Vagina (tissue), 2 donors: ENCODE data around the gene SMARCC1. TPM values are rescaled to one million over a fixed set of nuclear protein-coding genes. Genes with fewer than 3 reads are reported as not detected.

Experiments
- DNase-seq, 2 donors: peaks; one replicate each; pipeline ENCODE4 v3.0.0-alpha.2; 2017; ENCODE audit errors: extremely low spot score in 2 of 2
- H3K27ac ChIP-seq: fragments of 200-600 bp; sonication (generic); one replicate; pipeline ENCODE4 v1.5.1; 2019
- H3K27me3 ChIP-seq: fragments of 200-600 bp; sonication (generic); one replicate; pipeline ENCODE4 v1.5.1; 2019
- H3K36me3 ChIP-seq, 2 donors: fragments of 200-600 bp; sonication (generic); one replicate each; pipeline ENCODE4 v1.5.1; 2017 to 2019
- H3K4me1 ChIP-seq: fragments of 200-600 bp; sonication (generic); one replicate; pipeline ENCODE4 v1.5.1; 2019
- H3K4me3 ChIP-seq, 2 donors: fragments of 200-600 bp; sonication (generic); 1 replicate in 1 of 2; 2 replicates in 1 of 2; pipeline ENCODE4 v1.5.1; 2016 to 2019
- H3K9me3 ChIP-seq: fragments of 200-600 bp; sonication (generic); one replicate; pipeline ENCODE4 v1.5.1; 2019
- POLR2A ChIP-seq, 2 donors: fragments of 450-650 bp; IDR thresholded peaks; one replicate each; pipeline ENCODE4 v1.6.1; 2017; ENCODE audit warnings: antibody characterized with exemption in 2 of 2, mild to moderate bottlenecking in 2 of 2, moderate library complexity in 2 of 2
- POLR2AphosphoS5 ChIP-seq, 2 donors: sonication (generic); formaldehyde crosslinking; IDR thresholded peaks; one replicate each; pipeline ENCODE4 v1.9.0; 2017; ENCODE audit warnings: antibody characterized with exemption in 2 of 2, mild to moderate bottlenecking in 2 of 2, low read depth in 1 of 2; ENCODE audit not compliant: insufficient read depth in 1 of 2
- intact Hi-C: fragments of 100-400 bp; cut with DNase I; formaldehyde crosslinking; loops from one replicate; pipeline ENCODE4 v1.15.1; 2023
- total RNA-seq: library from RNA; depleted of rRNA; stranded (reverse); fragments of >200 nt; gene quantifications from one replicate; pipeline ENCODE4 v1.2.3, GENCODE V29; 2016
- TF ChIP-seq, protein P1 (sequence below), 3 experiments: fragments of 450-650 bp in 2 of 3; fragments of 200-600 bp in 1 of 3; sonication (generic) in 1 of 3; IDR thresholded peaks; one replicate each; pipeline ENCODE4 v1.5.1; 2017 to 2019; ENCODE audit warnings: antibody characterized with exemption in 3 of 3, mild to moderate bottlenecking in 2 of 3, moderate library complexity in 2 of 3

SMARCC1 gene
- total RNA-seq, 1 donor from 2014 or later, result 39.0 TPM

GRCh38 chr3:47715928-47716327, 65.8 kb downstream of the SMARCC1 start:
- H3K36me3 ChIP-seq, result peaks cover 0 to 45% of the 10 kb centered on the region in 2 donors
- no peaks in the 10 kb centered on the region for H3K4me1 ChIP-seq
- intact Hi-C loops, result no loop called here
- H3K9me3 ChIP-seq, result no peaks in the 10 kb centered on the region
- H3K27ac ChIP-seq, result no peak overlapping the region
- TF ChIP-seq POLR2AphosphoS5 (IDR thresholded peaks at IDR 0.05; ENCODE audit: insufficient read depth in 1 of 2, low read depth in 1 of 2) (no peak), POLR2A (IDR thresholded peaks at IDR 0.05) (no peak)
- TF ChIP-seq, protein P1, sequence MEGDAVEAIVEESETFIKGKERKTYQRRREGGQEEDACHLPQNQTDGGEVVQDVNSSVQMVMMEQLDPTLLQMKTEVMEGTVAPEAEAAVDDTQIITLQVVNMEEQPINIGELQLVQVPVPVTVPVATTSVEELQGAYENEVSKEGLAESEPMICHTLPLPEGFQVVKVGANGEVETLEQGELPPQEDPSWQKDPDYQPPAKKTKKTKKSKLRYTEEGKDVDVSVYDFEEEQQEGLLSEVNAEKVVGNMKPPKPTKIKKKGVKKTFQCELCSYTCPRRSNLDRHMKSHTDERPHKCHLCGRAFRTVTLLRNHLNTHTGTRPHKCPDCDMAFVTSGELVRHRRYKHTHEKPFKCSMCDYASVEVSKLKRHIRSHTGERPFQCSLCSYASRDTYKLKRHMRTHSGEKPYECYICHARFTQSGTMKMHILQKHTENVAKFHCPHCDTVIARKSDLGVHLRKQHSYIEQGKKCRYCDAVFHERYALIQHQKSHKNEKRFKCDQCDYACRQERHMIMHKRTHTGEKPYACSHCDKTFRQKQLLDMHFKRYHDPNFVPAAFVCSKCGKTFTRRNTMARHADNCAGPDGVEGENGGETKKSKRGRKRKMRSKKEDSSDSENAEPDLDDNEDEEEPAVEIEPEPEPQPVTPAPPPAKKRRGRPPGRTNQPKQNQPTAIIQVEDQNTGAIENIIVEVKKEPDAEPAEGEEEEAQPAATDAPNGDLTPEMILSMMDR (IDR thresholded peaks at IDR 0.05), result no peak
- DNase-seq, result no peak
- no peak overlapping the region for H3K4me3 ChIP-seq
- no peaks in the 10 kb centered on the region for H3K27me3 ChIP-seq

GRCh38 chr3:47714606-47715005, 67.1 kb downstream of the SMARCC1 start:
- H3K4me1 ChIP-seq, result no peaks in the 10 kb centered on the region
- H3K4me3 ChIP-seq, result no peak overlapping the region
- TF ChIP-seq POLR2A (IDR thresholded peaks at IDR 0.05), result no peak
- TF ChIP-seq, protein P1 (IDR thresholded peaks at IDR 0.05), result no peak
- no peak for TF ChIP-seq POLR2AphosphoS5 (IDR thresholded peaks at IDR 0.05; ENCODE audit: insufficient read depth in 1 of 2, low read depth in 1 of 2)
- intact Hi-C loops, result no loop called here
- H3K27ac ChIP-seq, result no peak overlapping the region
- peaks cover 0 to 43% of the 10 kb centered on the region in 2 donors for H3K36me3 ChIP-seq
- H3K27me3 ChIP-seq, result no peaks in the 10 kb centered on the region
- DNase-seq, result no peak
- H3K9me3 ChIP-seq, result no peaks in the 10 kb centered on the region

GRCh38 chr3:47713655-47714054, 68.0 kb downstream of the SMARCC1 start:
- Histone ChIP-seq H3K36me3 (peaks cover 0 to 43% of the 10 kb centered on the region in 2 donors), H3K4me1 (no peaks in the 10 kb centered on the region), H3K27me3 (no peaks in the 10 kb centered on the region), H3K27ac (no peak overlapping the region), H3K9me3 (no peaks in the 10 kb centered on the region), H3K4me3 (no peak overlapping the region)
- TF ChIP-seq POLR2A (IDR thresholded peaks at IDR 0.05) (no peak), POLR2AphosphoS5 (IDR thresholded peaks at IDR 0.05; ENCODE audit: insufficient read depth in 1 of 2, low read depth in 1 of 2) (no peak)
- TF ChIP-seq, protein P1 (IDR thresholded peaks at IDR 0.05), result no peak
- no peak for DNase-seq
- intact Hi-C loops, result no loop called here

DNA sequence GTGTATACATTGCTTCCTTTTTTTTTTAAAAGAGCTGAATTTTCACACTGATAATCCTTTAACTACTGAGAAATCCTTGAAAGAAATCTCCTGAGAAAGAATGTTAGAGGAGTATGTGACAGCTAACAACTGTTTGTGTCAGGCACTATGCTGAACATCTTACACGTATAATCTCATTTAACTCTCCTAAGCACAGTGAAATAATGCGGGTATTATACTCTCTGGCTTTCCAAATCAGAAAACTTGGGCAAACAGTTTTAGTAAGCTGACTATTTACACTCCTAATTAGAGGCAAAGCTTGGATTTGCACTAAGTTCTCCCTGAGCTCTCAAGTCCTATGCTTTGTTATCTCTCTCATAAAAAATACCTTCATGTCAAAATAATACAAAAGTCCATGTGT, 69.3 kb downstream of the SMARCC1 start:
- intact Hi-C loops, result no loop called here
- H3K9me3 ChIP-seq, result no peaks in the 10 kb centered on the region
- TF ChIP-seq, protein P1 (IDR thresholded peaks at IDR 0.05), result no peak
- TF ChIP-seq POLR2A (IDR thresholded peaks at IDR 0.05), result no peak
- no peak overlapping the region for H3K27ac ChIP-seq
- H3K36me3 ChIP-seq, result peaks cover 0 to 42% of the 10 kb centered on the region in 2 donors
- H3K4me1 ChIP-seq, result no peaks in the 10 kb centered on the region
- H3K4me3 ChIP-seq, result no peak overlapping the region
- no peak for DNase-seq
- no peaks in the 10 kb centered on the region for H3K27me3 ChIP-seq

GRCh38 chr3:47711596-47711995, 70.1 kb downstream of the SMARCC1 start:
- H3K27ac ChIP-seq, result no peak overlapping the region
- H3K36me3 ChIP-seq, result peaks cover 0 to 43% of the 10 kb centered on the region in 2 donors
- intact Hi-C loops, result no loop called here
- H3K4me1 ChIP-seq, result no peaks in the 10 kb centered on the region
- DNase-seq, result no peak
- TF ChIP-seq POLR2AphosphoS5 (IDR thresholded peaks at IDR 0.05; ENCODE audit: insufficient read depth in 1 of 2, low read depth in 1 of 2) (no peak), POLR2A (IDR thresholded peaks at IDR 0.05) (no peak)
- TF ChIP-seq, protein P1 (IDR thresholded peaks at IDR 0.05), result no peak
- no peak overlapping the region for H3K4me3 ChIP-seq
- no peaks in the 10 kb centered on the region for H3K27me3 ChIP-seq
- no peaks in the 10 kb centered on the region for H3K9me3 ChIP-seq
